NCI-H1930 (cell line): ENCODE measurements around the gene COQ10A.
A peak's percentile ranks its signal among the peaks of the same experiment; 100 is the strongest.
"Not testable (repeated sequence)": the region's sequence is repeated elsewhere in the genome, so short reads cannot be mapped to it uniquely, and the experiment has no call there.

Experiments used
- DNase-seq, 2 experiments: peaks; one replicate each; lab custom pipeline; 2025; lab: John Stamatoyannopoulos, UW

The COQ10A gene

DNA sequence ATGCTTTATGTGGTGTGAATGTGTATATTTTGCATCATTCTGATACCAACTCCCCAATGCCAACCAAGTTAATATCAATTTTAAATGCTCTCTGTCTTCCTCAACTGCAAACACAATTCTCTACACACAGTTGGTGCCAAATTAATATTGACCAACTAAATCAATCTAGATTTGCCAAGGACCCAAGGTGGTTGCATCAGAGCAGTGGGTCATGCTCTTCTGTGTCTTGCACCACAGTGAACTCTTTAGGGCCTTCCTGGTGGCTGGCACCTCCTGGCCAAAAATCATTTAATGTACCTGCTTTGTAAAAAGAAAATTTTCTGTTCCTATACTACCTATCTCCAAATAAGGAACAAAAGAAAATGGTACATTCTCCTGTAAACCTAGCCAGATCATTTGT, 14.1 kb downstream of the COQ10A start:
- no peak for DNase-seq

DNA sequence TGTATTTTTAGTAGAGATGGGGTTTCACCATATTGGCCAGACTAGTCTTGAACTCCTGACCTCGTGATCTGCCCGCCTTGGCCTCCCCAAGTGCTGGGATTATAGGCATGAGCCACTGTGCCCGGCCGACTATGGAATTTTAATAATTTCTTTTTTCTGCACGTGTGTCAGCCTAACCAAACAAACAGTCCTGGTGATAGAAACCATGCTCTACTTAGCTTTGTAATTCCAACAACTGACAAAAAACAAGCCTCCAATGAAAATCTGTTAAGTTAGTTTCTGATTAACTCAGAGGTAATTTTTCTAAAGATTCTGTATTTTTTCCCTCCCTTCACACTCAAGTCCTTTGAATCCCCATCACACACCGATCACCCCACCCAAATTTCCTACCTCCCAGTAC, 15.3 kb downstream of the COQ10A start:
- no peak for DNase-seq

DNA sequence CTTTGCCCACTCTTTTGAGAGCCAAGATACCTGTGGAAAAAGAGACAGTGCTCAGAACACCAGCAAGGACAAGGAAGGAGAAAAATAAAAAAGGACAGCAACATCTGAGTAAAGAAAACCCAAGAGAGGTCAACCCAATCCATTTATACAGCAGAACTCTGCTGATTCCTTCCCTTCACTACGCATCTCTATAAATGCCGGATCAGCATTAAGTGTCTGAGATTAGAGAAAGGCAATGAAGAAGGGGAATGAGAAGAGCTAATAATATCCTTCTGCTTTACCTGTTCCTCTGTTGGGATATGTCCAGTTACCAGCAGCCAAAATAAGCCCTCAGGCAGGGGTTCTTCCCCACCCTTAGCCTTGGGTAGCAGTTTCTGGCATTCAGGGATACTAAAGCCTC, 15.8 kb downstream of the COQ10A start:
- DNase-seq: no peak

GRCh38 chr12:56284263-56284662, 17.5 kb downstream of the COQ10A start:
- DNase-seq: not testable (repeated sequence)

GRCh38 chr12:56286044-56286830, 19.5 kb downstream of the COQ10A start:
- no peak for DNase-seq

DNA sequence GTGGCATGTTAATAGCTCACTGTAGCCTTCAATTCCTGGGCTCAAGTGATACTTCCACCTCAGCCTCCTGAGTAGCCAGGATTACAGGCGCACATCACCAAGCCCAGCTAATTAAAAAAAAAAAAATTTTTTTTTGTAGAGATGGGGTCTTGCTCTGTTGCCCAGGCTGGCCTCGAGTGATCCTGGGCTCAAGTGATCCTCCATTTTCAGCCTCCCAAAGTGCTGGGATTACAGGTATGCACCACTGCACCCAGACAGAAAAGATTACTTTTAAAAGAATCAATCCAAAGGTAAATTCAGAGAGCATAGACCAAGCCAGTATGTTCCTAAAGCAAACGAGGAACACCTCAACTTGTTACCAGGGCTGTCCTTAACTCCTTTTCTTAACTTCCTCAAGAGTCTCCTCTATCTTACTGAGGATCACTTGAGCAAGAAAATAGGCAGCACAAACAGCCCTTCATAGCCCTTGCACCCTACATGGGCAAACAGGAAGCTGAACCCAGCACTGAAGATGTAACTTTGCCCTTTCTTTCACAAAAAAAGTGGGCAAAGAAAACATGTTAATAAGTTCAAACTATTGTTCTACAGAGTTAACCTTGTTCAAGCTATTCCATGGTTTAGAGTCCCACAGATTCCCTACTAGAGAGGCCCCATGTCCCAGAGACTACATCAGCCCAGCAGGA, 22.1 kb downstream of the COQ10A start:
- no peak for DNase-seq

GRCh38 chr12:56293795-56294194, 27.1 kb downstream of the COQ10A start:
- no peak for DNase-seq

- DNase-seq: no peak
These were observed 29.6 kb downstream of the COQ10A start for GRCh38 chr12:56296295-56296694.

- DNase-seq: no peak
These were observed 30.7 kb downstream of the COQ10A start for GRCh38 chr12:56297400-56297799.

GRCh38 chr12:56298828-56299227, 32.1 kb downstream of the COQ10A start:
- DNase-seq: no peak

GRCh38 chr12:56299308-56299852, 32.6 kb downstream of the COQ10A start:
- no peak for DNase-seq

GRCh38 chr12:56299853-56300643, 33.3 kb downstream of the COQ10A start, which contains the start of gene CS:
Gene CS, minus strand, starts transcription at chr12:56300330. Its CDS starts 129 bp downstream, at chr12:56300201.
- peak; percentile 95 for DNase-seq

DNA sequence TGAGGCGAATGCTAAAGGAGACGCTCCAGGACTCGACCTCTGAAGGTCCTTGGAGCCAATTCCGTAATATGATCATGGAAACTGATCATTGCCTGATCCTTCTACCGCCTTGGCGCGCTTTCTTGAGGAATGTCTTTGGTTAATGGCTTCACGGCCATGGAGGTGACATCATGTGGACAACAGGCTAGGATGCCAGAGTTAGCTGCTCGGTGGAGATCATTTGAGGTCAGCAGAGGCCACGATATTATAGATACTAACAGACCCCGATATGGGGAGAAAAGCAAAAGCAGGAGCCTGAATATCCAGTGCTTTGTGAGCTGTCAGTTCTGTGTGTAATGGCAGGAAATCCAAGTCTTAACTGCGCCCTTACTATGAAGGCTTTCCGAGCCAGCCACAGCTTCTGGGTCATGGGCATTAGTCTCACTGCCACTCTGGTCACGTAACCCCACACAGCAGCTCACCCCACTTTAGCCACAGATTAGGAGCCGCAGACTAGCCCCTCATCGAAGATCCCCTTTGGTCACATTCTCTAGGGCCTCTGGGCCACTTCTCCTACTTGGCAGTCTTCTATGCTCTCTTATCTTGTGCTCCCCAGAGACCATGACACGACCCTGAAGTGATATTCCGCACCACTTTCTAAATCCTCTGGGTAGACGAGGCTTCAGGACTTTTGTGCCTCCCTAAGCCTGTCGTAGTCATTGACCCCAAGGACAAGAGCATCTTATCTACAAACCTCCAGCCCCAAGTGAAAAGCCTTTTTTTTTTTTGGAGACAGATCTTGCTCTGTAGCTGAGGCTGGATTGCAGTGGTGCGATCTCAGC, 34.1 kb downstream of the COQ10A start:
- no peak for DNase-seq

DNA sequence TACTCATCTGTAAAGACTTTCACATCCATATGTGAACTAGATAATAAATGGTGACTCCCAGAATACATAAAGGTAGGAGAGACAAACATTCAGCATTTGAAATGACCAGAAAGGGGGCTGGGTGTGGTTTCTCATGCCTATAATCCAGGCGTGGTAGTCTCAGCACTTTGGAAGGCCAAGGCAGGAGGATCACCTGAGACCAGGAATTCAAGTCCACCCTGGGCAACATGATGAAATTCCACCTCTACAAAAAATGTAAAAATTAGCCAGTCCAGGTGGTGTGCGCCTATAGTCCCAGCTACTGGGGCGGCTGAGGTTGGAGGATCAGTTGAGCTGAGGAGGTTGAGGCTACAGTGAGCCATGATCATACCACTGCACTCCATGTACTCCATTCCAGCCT, 37.5 kb downstream of the COQ10A start:
- no peak for DNase-seq

DNA sequence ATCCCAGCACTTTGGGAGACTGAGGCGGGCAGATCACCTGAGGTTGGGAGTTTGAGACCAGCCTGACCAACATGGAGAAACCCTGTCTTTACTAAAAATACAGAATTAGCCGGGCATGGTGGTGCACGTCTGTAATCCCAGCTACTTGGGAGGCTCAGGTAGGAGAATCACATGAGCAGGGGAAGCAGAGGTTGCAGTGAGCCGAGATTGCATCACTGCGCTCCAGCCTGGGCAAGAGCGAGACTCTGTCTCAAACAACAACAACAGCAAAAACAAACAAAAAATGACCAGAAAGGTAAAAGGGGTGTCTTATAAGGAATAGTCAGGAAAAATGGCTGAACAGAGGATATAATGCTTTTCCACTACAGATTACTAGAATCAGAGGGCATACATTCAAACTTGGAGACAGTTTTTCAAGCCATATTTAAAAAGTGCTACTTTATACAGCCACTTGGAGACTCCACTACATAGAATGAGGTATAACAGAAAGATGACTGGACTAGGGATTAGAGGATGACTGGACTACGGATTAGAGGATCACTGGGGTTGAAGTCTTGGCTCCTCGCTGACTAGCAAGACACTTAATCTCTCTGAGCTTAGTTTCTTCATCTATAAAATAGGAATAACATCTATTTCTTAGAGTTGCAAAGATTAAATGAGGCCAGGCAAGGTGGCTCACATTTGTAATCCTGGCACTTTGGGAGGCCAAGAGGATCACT, 38.3 kb downstream of the COQ10A start:
- no peak for DNase-seq

DNA sequence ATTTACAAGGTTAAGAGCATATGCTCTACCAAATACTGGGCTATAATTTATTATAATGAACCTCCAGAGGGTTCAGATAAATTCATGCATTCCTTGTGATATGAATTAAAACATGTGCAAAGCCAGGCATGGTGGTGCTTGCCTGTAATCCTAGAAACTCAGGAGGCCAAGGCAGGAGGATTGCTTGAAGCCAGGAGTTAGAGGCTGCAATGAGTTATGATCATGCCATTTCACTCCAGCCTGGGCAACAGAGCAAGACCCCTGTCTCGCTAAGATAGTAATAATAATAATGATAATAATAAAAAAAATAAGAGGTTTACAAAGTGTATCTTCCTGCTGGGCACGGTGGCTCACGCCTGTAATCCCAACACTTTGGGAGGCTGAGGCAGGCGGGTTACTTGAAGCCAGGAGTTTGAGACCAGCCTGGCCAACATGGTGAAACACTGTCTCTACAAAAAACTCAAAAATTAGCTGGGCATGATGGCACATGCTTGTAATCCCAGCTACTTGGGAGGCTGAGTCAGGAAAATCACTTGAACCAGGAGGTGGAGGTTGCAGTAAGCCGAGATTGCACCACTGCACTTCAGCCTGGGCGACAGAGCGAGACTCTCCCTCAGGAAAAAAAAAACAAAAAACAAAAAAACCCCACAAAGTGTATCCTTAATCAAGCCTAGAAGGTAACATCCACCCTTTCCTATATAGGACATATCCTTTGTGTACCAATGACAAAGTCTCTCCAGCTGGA, 40.7 kb downstream of the COQ10A start:
- no peak for DNase-seq

DNA sequence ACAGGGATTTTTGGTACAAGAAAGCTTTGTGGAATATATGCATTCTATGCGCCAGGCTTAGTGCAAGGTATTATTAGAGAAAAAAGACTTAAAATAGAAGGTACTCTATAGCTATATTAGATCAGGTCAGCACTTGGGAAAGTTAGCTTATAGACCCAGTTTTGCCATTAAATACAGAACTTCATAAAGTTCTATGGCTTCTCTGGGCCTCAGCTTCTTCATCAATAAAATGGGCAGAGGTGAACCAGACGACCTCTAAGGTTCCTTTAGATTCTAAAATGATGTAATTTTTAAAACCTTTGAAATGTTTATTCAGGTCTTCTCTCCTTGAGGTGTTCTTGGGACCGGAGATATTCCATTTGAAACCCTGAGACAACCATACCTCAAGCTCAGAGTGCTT, 42.0 kb downstream of the COQ10A start:
- no peak for DNase-seq

DNA sequence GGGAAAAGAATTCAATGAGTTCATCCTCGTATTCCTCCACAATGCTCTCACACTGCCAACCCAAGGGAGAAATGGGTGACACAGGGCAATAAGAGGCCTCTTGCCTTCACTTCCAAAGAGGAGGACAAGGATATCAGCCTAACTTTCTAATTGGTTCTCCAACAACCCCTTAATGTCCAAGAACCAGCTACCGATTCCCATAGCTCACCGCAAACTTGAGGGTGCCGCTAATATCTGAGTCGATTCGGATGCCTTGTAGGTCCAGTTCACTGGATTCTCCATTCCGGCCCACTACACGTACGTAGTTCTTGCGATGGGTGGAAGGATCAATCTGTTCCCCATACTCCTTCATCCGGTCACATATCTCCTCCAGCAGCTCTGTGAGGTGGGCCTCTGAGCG, 44.3 kb downstream of the COQ10A start:
- DNase-seq: no peak

DNA sequence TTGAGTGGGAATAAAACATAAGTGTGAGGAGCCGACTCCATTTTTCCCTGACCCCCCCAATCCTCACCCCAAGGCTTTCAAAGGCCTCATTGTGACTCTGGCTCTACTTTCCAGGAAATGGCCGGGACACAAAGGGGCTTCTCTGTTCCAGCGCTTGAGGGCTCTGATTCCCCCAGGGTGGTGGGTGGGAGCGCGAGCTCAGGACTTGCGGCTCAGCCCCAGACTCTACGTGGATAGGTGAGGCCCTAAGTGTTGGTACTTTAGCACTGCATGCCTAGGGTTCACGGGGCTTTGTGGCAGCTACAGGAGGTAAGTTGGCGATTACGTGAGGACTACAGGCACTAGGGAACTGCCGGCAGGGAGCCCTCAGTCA, 48.5 kb downstream of the COQ10A start:
- no peak for DNase-seq
